Right hindlimb (tissue), 1 donor: ENCODE measurements around the gene LRRC49.
"Not testable (repeated sequence)": the region's sequence is repeated elsewhere in the genome, so short reads cannot be mapped to it uniquely, and the experiment has no call there.

ENCODE experiments used
- DNase-seq: peaks from one replicate; pipeline ENCODE4 v3.0.0-alpha.2; 2018

The LRRC49 gene

GRCh38 chr15:70867911-70868467 is 24.6 kb upstream of the LRRC49 start:
- DNase-seq, result peak; percentile 78

GRCh38 chr15:70869346-70869745 is 23.3 kb upstream of the LRRC49 start:
- no peak for DNase-seq

DNA sequence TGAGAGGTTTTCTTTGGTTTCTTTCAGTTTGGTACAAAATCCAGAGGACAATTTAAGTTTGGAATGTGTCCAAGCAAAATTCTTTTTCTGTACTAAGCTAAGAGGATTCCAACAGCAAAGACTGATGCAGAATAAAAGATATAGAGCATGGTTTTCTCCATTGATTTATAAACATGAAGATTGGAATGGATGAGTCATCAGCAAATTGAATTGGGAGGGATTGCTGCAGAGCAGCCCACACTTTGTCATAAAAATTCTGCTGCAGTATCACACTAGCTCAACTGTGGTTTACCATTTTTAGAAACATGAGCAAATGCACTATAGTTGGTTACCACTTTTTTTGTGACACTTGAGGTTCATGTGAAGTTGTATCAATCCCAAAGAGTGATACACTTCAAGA is 22.6 kb upstream of the LRRC49 start:
- DNase-seq, result no peak

GRCh38 chr15:70871490-70871889 is 21.1 kb upstream of the LRRC49 start:
- not testable (repeated sequence) for DNase-seq

DNA sequence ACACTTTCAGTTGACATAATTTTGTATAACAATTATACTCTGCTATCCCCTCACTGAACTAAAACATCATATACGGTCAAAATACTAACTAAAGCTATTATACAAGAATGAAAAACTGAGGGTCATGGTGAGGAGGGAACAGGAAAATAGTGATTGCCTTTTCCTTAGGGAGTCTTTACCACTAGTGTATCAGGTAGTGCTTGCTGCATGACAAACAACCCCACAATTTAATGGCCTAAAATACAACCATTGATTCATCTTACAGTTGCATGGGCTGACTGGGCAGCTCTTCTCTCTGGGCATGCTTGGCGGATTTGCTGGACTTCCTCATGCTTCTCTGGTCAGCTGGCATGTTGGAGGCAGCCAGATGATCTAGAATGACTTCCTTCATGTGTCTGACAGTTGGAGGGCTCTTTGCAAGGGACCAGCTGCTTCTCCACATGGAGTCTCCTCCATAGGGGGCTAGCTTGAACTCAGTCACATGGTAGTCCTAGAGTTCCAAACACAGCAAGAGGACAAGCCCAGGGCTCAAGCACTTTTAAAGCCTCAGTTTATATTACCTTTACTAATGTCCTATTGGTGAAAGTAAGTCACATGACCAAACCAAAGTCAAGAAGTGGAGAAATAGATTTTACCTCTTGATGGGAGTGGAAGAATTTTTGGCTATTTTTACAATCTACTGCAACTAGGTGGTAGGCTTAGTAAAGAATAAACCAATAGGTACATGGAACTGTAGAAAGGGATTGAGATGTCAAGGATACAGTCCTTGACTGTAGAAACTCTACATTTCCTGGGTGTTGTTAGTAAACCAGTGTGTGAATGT is 19.2 kb upstream of the LRRC49 start:
- no peak for DNase-seq

DNA sequence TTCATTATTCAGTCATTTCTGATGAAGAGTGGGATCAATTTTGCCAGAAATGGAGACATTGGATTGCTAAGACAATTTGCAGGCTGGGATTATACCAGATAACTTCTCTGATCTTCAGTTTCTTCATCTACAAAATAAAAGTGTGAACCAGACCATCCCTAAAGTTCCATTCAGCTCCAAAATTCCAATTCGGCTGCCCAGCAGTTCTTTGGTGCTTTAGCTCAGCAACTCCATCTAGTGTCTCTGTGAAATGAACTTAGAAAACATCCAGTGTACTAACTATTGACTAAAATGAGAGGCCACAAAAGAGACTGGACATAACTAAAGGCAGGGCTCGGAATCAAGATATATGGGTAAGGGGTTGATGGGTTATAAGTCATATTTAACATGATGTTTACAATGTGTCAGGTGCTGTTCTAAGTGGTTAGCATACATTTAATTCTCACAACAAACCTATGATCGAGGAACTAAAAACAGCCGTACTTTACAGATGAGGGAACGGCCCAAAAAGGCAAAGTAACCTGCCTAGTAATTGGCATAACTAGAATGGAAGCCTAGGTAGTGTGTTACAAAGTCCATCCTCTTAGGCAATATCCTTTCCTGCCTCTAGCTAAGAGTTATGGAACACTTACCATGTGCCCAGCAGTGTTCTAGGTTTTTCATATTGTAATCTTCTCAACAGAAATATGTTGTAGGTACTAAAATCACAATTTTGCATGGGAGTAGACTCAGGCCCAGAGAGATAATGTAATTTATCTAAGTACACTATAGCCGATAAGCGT is 17.4 kb upstream of the LRRC49 start:
- DNase-seq, result no peak

- DNase-seq, result no peak
Measured at GRCh38 chr15:70876011-70876410, 16.6 kb upstream of the LRRC49 start.

GRCh38 chr15:70876683-70877082 is 15.9 kb upstream of the LRRC49 start:
- no peak for DNase-seq

DNA sequence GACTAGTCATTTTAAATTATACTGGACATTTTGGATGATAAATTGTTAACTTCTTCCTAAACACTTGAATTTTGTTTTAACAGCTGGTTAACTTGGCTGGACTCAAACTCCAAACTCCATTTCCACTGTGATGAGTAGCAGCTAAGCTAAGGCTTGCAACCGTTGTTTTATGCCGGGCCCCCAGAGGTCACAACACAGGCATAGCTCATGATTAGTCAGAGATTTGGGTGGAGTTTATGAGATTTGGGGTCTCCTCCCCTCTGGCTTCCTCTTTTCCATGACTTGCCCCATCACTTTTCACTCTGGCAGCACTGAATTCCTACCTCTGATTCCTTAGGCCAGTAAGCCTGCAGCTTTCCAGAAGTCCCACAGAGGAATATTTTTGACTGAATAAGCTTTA is 13.2 kb upstream of the LRRC49 start:
- no peak for DNase-seq

DNA sequence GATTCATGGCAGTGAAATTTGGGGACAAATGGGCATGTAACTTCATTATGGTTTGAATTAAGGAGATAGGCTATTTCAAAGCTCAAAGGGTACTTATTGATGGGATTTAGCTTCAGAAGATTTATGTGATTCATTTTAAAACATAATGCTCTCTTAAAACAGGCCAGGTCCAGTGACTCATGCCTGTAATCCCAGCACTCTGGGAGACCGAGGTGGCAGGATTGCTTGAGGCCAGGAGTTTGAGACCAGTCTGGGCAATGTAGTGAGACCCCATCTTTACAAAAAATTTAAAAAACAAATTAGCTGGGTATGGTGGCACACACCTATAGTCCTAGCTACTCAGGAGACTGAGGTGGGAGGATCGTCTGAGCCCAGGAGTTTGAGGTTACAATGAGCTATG is 11.8 kb upstream of the LRRC49 start:
- DNase-seq, result no peak

DNA sequence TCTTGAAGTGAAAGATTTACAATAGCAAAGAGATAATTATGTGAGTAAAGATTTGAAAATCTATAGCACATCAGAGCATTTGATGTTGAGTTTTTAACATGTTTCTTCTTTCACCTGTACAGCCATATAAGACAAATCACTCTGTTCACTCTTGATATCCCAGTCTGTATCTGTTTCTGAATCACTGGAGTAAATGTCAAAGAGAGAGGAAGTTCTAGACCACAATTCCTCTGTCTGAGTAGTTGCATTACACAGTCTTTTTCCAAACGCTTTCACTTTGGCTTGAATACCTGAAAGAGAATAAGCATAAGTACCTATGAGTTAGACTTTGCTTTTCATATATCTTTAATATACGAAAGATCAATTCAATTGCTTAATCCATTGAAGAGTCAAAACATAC is 10.3 kb upstream of the LRRC49 start:
- DNase-seq, result no peak

DNA sequence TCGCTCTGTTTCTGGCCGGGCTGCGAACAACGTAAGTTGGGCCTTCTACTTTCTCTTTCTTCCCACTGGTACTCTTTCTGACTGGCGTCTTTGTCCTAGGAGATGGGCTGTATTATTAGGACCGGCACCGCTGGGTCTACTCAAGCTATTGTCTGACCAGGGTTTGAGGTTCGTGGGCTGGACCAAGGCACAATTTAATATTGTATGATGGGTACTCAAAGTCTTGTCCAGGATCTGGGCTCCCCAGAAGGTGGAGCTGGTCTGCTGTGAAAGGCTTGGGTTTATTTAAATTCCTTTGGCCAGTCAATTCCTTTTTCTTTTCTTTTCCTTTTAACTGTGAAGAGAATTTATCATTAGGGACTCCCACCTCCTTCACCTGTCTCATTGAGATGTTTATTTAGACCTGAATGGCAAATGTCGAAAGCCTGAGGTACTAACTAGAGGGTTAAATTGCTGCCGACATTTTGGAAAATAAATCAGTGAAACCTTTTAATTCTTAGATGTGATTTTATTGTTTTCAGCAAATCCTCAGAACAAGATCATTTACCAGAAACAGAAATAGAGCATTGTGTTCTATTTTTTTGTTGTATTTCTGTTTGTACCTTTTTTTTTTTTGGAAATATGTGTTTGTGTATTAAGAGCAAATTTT is 410 bp downstream of the LRRC49 start:
- peak; percentile 71 for DNase-seq

- no peak for DNase-seq
Measured at GRCh38 chr15:70902107-70902506, 9.5 kb downstream of the LRRC49 start.

- DNase-seq, result no peak
Measured at GRCh38 chr15:70906842-70907241, 14.2 kb downstream of the LRRC49 start.

- no peak for DNase-seq
Measured at GRCh38 chr15:70907784-70908471, 15.3 kb downstream of the LRRC49 start.

DNA sequence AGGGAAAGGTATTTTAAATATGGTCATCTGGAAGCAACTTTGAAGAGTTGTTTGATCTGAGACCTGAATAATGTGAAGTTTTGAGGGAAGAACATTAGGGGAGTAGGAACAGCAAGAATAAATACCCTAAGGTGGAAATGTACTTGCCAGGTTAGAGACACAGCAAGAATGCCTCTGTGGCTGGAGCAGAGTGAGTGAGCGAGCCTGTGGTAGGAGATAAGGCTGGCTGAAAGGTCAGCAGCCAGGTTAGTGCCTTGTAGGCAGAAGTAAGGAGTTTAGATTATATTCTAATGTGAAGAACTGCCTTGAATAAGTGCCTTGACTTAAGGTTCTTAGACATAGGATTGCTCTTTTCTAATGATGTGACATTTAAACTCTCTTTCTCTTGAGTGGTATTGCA is 18.3 kb downstream of the LRRC49 start:
- no peak for DNase-seq

GRCh38 chr15:70912187-70912586 is 19.6 kb downstream of the LRRC49 start:
- DNase-seq, result no peak

DNA sequence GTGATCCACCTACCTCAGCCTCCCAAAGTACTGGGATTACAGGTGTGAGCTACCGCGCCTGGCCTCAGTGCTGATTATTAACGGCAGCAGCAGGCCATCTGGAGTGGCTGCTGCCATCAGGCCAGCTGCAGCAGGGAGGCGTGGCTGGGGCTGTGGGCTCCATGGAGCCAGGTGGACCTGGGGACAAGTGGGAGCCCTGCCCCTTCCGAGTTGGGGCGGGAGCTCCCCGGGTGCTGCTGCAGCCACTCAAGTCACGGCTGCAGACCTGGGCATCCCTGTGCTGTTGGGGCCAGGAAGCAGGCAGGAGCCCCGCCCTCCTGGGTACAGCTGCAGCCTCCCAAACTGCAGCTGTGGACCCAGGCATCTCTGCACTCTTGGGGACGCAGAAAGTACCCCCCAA is 23.9 kb downstream of the LRRC49 start:
- DNase-seq, result no peak

- DNase-seq, result no peak
Measured at GRCh38 chr15:70917955-70918354, 25.3 kb downstream of the LRRC49 start.

DNA sequence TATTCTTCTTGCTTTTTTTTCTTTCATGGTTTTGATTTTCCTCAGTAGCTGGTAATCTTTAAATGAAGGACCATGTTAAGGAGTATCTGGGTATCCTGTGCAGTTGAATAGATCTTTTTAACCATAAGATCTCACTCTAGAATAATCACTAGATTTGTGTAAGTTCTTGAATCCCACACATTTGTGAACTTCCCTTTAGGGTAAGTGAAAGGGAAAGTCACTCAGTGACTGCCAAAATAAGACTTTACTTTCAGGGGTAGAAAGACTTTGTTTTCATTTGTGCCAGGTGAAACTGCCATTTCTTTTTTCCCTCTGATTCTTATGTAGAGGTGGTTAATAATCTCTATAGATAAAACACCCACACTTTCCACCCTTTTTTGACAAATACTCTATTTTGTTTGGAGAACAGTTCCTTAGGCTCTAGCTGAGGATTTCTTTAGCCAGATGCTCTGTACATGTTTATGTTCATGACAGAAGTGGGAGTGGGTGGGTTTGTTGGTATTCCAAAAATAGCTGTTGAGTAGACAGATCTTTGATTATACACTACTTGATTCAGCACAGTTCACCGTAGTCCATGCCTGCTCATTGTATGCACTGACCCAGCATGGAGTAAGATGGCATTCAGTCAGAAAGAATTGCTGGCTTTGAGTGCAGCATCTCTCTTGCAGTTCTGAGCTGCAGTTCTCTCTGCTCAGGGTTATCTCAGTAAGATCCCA is 28.5 kb downstream of the LRRC49 start:
- no peak for DNase-seq

DNA sequence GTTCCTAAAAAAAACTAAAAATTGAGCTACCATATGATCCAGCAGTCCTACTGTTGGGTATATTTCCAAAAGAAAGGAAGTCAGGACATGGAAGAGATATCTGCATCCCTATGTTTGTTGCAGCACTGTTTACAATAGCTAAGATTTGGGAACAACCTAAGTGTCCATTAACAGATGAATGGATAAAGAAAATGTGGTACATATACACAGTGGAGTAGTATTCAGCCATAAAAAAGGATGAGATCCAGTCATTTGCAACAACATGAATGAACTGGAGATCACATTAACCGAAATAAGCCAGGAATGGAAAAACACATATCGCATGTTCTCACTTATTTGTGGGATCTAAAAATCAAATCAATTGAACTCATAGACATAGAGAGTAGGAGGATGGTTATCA is 29.5 kb downstream of the LRRC49 start:
- DNase-seq, result no peak
